Left lobe of liver (tissue), 2 donors: Measurements from ENCODE around the gene JOSD1. TPM values are rescaled to one million over a fixed set of nuclear protein-coding genes. Genes with fewer than 3 reads are reported as not detected.

Experiments used
- ATAC-seq: fragments of 200-7000 bp; cut with Tn5 transposase; one replicate; pipeline ENCODE4 v1.9.1; 2020; ENCODE audit warnings: mild to moderate bottlenecking, moderate library complexity
- DNase-seq: peaks from one replicate; pipeline ENCODE4 v3.0.0-alpha.2; 2020; ENCODE audit warnings: low spot score
- total RNA-seq: library from RNA; stranded (reverse); gene quantifications from one replicate; pipeline ENCODE4 v1.2.1, GENCODE V29; 2021
- donor health status: DM: no; HTN: no; CAD: no; lungs with moderate emphysema.
- donor health status: DM: no; HTN: yes; CAD: no.

The JOSD1 gene
- total RNA-seq, 1 donor from 2014 or later = 16.6 TPM

- DNase-seq = no peak
- ATAC-seq = no peak
These were observed 62.0 kb downstream of the JOSD1 start for GRCh38 chr22:38638728-38639127.

- DNase-seq = no peak
- no peak for ATAC-seq
These were observed 62.5 kb downstream of the JOSD1 start for GRCh38 chr22:38638216-38638615.

Other genes with a start within 250 kb of the JOSD1 start
- not detected for gene KCNJ4, start 245.7 kb downstream of the JOSD1 start, total RNA-seq
- 15.2 TPM for gene KDELR3, start 232.8 kb downstream of the JOSD1 start, total RNA-seq
- 174 TPM for gene DDX17, start 194.6 kb downstream of the JOSD1 start, total RNA-seq
- not detected for gene DMC1, start 130.8 kb downstream of the JOSD1 start, total RNA-seq
- 0.03 TPM for gene FAM227A, start 44.6 kb downstream of the JOSD1 start, total RNA-seq
- gene CBY1, start 44.3 kb downstream of the JOSD1 start, total RNA-seq = 13.7 TPM
- gene TOMM22, start 19.0 kb downstream of the JOSD1 start, total RNA-seq = 29.0 TPM
- gene GTPBP1, start 5.0 kb upstream of the JOSD1 start, total RNA-seq = 14.4 TPM
- gene SUN2, start 55.1 kb upstream of the JOSD1 start, total RNA-seq = 183 TPM
- gene DNAL4, start 93.2 kb upstream of the JOSD1 start, total RNA-seq = 3.3 TPM
- 0.45 TPM for gene NPTXR, start 143.1 kb upstream of the JOSD1 start, total RNA-seq
- gene CBX6, start 171.3 kb upstream of the JOSD1 start, total RNA-seq = 16.0 TPM